OCI-LY3 (cell line): ENCODE data around the gene KIF3B.
"Not testable (repeated sequence)": the region's sequence is repeated elsewhere in the genome, so short reads cannot be mapped to it uniquely, and the experiment has no call there.

ENCODE experiments used
- H2AFZ ChIP-seq: fragments of 200-600, 300-600 bp; shearing (Covaris generic); 2 replicates; pipeline ENCODE4 v1.6.0; 2014; ENCODE audit warnings: antibody characterized with exemption, low read depth, low read length
- H3K27ac ChIP-seq: fragments of 200-600, 300-600 bp; sonication (generic); 2 replicates; pipeline ENCODE4 v1.5.1; 2014; ENCODE audit warnings: mild to moderate bottlenecking, low read length, moderate library complexity, mixed read lengths
- H3K27me3 ChIP-seq: fragments of 200-600, 300-600 bp; sonication (generic); 2 replicates; pipeline ENCODE4 v1.6.1; 2014; ENCODE audit warnings: low read depth, low read length, mixed read lengths
- H3K36me3 ChIP-seq: fragments of 200-600, 300-600 bp; sonication (generic); replicated peaks from 2 replicates; pipeline ENCODE3; 2014; ENCODE audit warnings: low read depth, low read length, mixed read lengths
- H3K4me1 ChIP-seq: fragments of 300-600, 200-600 bp; sonication (generic); 2 replicates; pipeline ENCODE4 v1.6.1; 2014; ENCODE audit warnings: low read length, mixed read lengths
- H3K4me2 ChIP-seq: fragments of 200-600, 300-600 bp; sonication (generic); 2 replicates; pipeline ENCODE4 v1.6.1; 2014; ENCODE audit warnings: low read length, mixed read lengths
- H3K4me3 ChIP-seq: fragments of 300-600, 200-600 bp; sonication (generic); 2 replicates; pipeline ENCODE4 v1.5.1; 2014; ENCODE audit warnings: antibody characterized with exemption, mild to moderate bottlenecking, low read length, moderate library complexity
- H3K79me2 ChIP-seq: fragments of 300-600, 200-600 bp; shearing (Covaris generic); 2 replicates; pipeline ENCODE4 v1.6.1; 2014; ENCODE audit warnings: mild to moderate bottlenecking, low read length, mixed read lengths
- H3K9ac ChIP-seq: fragments of 300-600, 200-600 bp; shearing (Covaris generic); 2 replicates; pipeline ENCODE4 v1.6.0; 2014; ENCODE audit warnings: mild to moderate bottlenecking, low read length, moderate library complexity
- H3K9me3 ChIP-seq: fragments of 200-600, 300-600 bp; shearing (Covaris generic); 2 replicates; pipeline ENCODE4 v1.6.1; 2014; ENCODE audit warnings: low read length, mixed read lengths; ENCODE audit not compliant: insufficient read depth
- H4K20me1 ChIP-seq: fragments of 200-600, 300-600 bp; sonication (generic); 2 replicates; pipeline ENCODE4 v1.6.1; 2016; ENCODE audit warnings: low read length, mixed read lengths; ENCODE audit not compliant: insufficient read depth
- EZH2phosphoT487 ChIP-seq: fragments of 200-600 bp; shearing (Covaris generic); IDR thresholded peaks from 2 replicates; pipeline ENCODE4 v1.6.1; 2018; ENCODE audit warnings: antibody characterized with exemption, mixed run types, low read depth
- TF ChIP-seq, protein P1 (sequence below): fragments of 200-600, 300-600 bp; sonication (generic); IDR thresholded peaks from 2 replicates; pipeline ENCODE4 v1.5.1; 2014; ENCODE audit warnings: antibody characterized with exemption, low read length, low read depth

Gene KIF3B

DNA sequence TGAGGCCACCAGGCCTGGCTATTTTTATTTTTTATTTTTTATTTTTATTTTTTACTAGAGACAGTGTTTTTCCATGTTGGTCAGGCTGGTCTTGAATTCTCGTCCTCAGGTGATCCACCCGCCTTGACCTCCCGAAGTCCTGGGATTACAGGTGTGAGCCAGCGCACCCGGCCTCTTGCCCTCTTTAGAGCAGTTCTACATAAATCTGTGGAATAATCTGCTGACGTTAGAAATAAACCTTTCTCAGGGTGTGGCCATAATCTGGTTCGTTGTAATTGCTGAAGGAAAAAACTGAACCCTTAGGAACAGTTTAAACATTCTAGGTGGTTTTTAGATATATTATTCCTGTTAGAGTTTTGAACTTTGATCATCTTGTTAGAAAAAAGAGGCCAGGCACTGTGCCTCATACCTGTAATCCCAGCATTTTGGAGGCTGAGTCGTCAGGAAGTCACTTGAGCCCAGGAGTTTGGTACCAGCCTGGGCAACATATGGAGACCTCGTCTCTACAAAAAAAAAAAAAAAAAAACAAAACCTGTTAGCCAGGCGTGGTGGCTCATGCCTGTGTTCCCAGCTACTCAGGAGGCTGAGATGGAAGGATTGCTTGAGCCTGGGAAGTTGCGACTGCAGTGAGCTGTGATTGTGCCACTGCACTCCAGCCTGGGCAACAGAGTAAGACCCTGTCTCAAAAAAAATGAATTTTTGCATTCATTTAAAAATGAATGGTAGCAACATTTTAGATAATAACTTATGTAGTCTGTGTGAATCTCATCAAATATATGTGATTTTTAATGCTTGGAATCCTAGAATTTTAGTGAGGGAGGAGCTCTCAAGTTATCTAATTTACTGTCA lies 104.9 kb downstream of the KIF3B start:
- H4K20me1 ChIP-seq = peaks cover 44% of the 10 kb centered on the region
- H3K4me1 ChIP-seq = 0 out of 2 replicates have a peak, but pooled peaks cover 3% of the 10 kb centered on the region
- no peak overlapping the region for H3K4me2 ChIP-seq
- H3K27me3 ChIP-seq = no peaks in the 10 kb centered on the region
- no peaks in the 10 kb centered on the region for H3K9me3 ChIP-seq
- H2AFZ ChIP-seq = no peak overlapping the region
- no peak overlapping the region for H3K9ac ChIP-seq
- H3K79me2 ChIP-seq = peaks cover 65% of the 10 kb centered on the region
- peaks cover 25% of the 10 kb centered on the region for H3K36me3 ChIP-seq
- no peak for TF ChIP-seq EZH2phosphoT487
- TF ChIP-seq, protein P1, sequence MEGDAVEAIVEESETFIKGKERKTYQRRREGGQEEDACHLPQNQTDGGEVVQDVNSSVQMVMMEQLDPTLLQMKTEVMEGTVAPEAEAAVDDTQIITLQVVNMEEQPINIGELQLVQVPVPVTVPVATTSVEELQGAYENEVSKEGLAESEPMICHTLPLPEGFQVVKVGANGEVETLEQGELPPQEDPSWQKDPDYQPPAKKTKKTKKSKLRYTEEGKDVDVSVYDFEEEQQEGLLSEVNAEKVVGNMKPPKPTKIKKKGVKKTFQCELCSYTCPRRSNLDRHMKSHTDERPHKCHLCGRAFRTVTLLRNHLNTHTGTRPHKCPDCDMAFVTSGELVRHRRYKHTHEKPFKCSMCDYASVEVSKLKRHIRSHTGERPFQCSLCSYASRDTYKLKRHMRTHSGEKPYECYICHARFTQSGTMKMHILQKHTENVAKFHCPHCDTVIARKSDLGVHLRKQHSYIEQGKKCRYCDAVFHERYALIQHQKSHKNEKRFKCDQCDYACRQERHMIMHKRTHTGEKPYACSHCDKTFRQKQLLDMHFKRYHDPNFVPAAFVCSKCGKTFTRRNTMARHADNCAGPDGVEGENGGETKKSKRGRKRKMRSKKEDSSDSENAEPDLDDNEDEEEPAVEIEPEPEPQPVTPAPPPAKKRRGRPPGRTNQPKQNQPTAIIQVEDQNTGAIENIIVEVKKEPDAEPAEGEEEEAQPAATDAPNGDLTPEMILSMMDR = no peak
- H3K4me3 ChIP-seq = no peak overlapping the region
- H3K27ac ChIP-seq = no peak overlapping the region

DNA sequence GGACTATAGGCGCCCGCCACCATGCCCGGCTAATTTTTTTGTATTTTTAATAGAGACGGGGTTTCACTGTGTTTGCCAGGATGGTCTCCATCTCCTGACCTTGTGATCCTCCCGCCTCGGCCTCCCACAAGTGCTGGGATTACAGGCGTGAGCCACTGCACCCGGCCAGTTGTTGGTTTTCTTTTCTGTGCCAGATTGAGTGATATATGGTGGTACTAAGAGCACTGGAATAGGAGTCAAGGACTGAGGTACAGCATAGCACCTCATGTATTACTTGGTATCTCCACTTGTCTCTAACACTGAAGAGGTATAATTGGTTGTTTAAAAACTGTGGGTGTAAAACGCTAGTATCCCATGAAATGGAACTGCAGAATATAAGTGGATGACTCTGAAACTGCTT lies 106.0 kb downstream of the KIF3B start:
- H3K4me2 ChIP-seq, H3K27ac ChIP-seq, H3K9ac ChIP-seq, H3K27me3 ChIP-seq, H3K9me3 ChIP-seq, H3K4me1 ChIP-seq, H3K4me3 ChIP-seq, H2AFZ ChIP-seq: not testable (repeated sequence)
- Histone ChIP-seq H4K20me1 (peaks cover 46% of the 10 kb centered on the region), H3K79me2 (peaks cover 65% of the 10 kb centered on the region), H3K36me3 (peaks cover 21% of the 10 kb centered on the region)
